Heart left ventricle (tissue), 16 donors: ENCODE results near the gene GOLGA6L10. TPM values are rescaled to one million over a fixed set of nuclear protein-coding genes. Genes with fewer than 3 reads are reported as not detected.
A peak's percentile ranks its signal among the peaks of the same experiment; 100 is the strongest.
"Not testable (repeated sequence)": the region's sequence is repeated elsewhere in the genome, so short reads cannot be mapped to it uniquely, and the experiment has no call there.

ENCODE experiments used
- ATAC-seq, 4 donors: fragments of 200-7000 bp; cut with Tn5 transposase; one replicate each; pipeline ENCODE4 v1.9.1; 2020 to 2022; ENCODE audit warnings: moderate library complexity in 4 of 4, mild to moderate bottlenecking in 3 of 4, moderate number of reproducible peaks in 1 of 4
- DNase-seq, 5 donors: peaks; one replicate each; pipeline ENCODE4 v3.0.0-alpha.2; 2020
- H3K27ac ChIP-seq, 12 donors: fragments of 200-600 bp; sonication (generic) in 4 of 12; one replicate each; pipeline versions ENCODE4 v1.5.0 to v1.8.0; 2016 to 2022; ENCODE audit warnings: mild to moderate bottlenecking in 2 of 12
- H3K27me3 ChIP-seq, 9 donors: fragments of 200-600 bp; sonication (generic) in 2 of 9; one replicate each; pipeline versions ENCODE4 v1.5.1 to v1.8.0; 2016 to 2022; ENCODE audit warnings: mild to moderate bottlenecking in 3 of 9
- H3K36me3 ChIP-seq, 9 donors: fragments of 200-600 bp; sonication (generic) in 2 of 9; one replicate each; pipeline versions ENCODE4 v1.5.0 to v1.8.0; 2018 to 2022; ENCODE audit warnings: mild to moderate bottlenecking in 2 of 9
- H3K4me1 ChIP-seq, 12 donors: fragments of 200-600 bp; sonication (generic) in 4 of 12; one replicate each; pipeline versions ENCODE4 v1.5.0 to v1.8.0; 2016 to 2022; ENCODE audit warnings: mild to moderate bottlenecking in 3 of 12
- H3K4me3 ChIP-seq, 12 donors: fragments of 200-600 bp; sonication (generic) in 4 of 12; one replicate each; pipeline versions ENCODE4 v1.5.0 to v1.8.0; 2017 to 2022; ENCODE audit warnings: mild to moderate bottlenecking in 9 of 12, moderate library complexity in 4 of 12
- H3K9me3 ChIP-seq, 12 donors: fragments of 200-600 bp; sonication (generic) in 4 of 12; one replicate each; pipeline versions ENCODE4 v1.5.0 to v1.8.0; 2016 to 2022; ENCODE audit warnings: mild to moderate bottlenecking in 1 of 12
- WGBS, 4 donors: extraction: QIAGEN DNeasy Blood & Tissue Kit in 2 of 4; methylation state at CpG; one replicate each; pipeline versions ENCODE4 v1.1.5 to v1.1.7; 2013 to 2018; 5-methylcytosine and 5-hydroxymethylcytosine counted together
- intact Hi-C, 10 donors: fragments of 100-400 bp; cut with DNase I; formaldehyde crosslinking; loops; one replicate each; pipeline versions ENCODE4 v1.11.1 to v1.14.2; 2022
- polyA plus RNA-seq, 2 donors: library from polyadenylated mRNA; stranded (reverse); fragments of 200-250 nt; gene quantifications; one replicate each; pipeline ENCODE4 v1.2.3, GENCODE V29; 2013
- total RNA-seq, 9 donors: library from RNA; depleted of rRNA in 2 of 9; stranded (reverse); fragments of >200 nt in 2 of 9; fragmentation: NEBNext Ultra II Directional in 3 of 9; extraction: Animal tissue kit (Norgen Biotek cat#: 25700) in 3 of 9; gene quantifications; one replicate each; pipeline versions ENCODE4 v1.1.0 to v1.2.4, GENCODE V29; 2016 to 2023
- donor health status: ischemic (EF 13 %, LVEDD 7.1; RV severe dilation, severe dysfunction).
- donor health status: healthy with polysubstance abuse.
- donor health status: DM: no; HTN: yes; CAD: no.
- donor health status: DM: no; HTN: no; CAD: no.
- donor health status: ischemic (EF 25% LVEDD 6.9; RV normal size, moderate dysfunction).
- donor health status: ischemic (EF 25% LVEDD 5.7; RV mildly dilated, moderate dysfunction).
- donor health status: healthy.
- donor health status: DM: yes; HTN: yes; CAD: no.
- donor health status: ischemic (EF 35%, LVEDD 5.7; RV mildly dilated, moderate dysfunction).
- donor health status: nonischemic (EF 11% LVEDD 7.7; RV severe dilation, severe dysfunction).
- donor health status: DM: yes; HTN: yes; CAD: no.
- donor health status: PGD.
- donor health status: ischemic (EF 29% LVEDD 5.4; RV normal size, mild dysfunction).
- donor health status: nonischemic (EF 23%, LVEDD 6.1; RV moderate dilation, normal function).

Gene GOLGA6L10
- total and polyA plus RNA-seq, 11 donors, result 0.10 to 1.3 (median 0.44) TPM

DNA sequence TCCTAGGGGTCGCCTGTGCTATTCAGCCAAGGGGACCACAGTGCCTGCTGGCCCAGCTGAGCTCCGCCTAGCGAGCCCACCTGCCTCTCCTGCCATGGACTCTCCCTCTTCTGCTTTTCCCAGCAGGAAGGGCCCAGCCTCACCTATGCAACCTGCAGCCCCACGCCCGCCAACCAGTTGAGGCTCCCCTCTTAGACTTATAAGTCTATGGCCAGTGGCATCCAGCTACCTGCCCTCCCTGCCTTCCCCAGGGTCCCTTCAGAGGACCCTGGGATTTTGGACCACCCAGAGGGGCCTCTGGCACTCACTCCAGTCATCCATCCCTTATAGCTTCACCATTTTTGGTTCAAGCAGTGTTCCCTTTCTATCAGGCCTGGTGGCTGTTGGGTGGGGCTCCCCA lies 12.2 kb downstream of the GOLGA6L10 start:
- H3K36me3 ChIP-seq, DNase-seq, H3K27me3 ChIP-seq, H3K4me3 ChIP-seq, intact Hi-C loops, H3K9me3 ChIP-seq, H3K27ac ChIP-seq, ATAC-seq: not testable (repeated sequence)
- peaks cover 0 to 15% (median 0%) of the 10 kb centered on the region in 12 donors for H3K4me1 ChIP-seq
- 86 to 98% methylated on average over 3 of the region's 5 CpGs; no CpG with 5 or more reads in 2 of the 4 donors for WGBS, 4 donors

DNA sequence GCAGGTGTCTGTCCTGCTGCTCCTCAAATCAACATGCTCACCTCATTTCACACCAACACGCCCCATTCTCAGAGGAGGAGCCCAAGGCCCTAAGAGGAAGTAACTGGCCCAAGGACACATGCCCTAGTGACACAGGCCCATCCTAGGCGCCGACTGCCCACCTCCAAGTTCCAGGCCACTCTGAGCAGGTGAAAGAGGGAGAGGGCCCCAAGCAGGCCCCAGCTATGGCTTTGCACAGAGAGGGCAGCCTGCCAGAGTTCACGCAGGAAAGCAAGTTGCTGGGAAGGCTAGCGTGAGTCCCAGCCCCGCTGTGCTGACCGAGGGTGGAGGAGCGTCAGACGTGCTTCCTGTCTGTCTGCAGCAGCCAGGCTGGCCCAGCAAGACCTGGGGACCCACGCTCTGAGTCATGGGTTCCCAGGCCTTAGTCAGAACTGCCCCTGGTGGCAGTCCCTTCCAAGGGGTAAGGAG lies 13.1 kb downstream of the GOLGA6L10 start:
- H3K27ac ChIP-seq, H3K36me3 ChIP-seq, intact Hi-C loops, H3K4me3 ChIP-seq, H3K27me3 ChIP-seq, H3K9me3 ChIP-seq: not testable (repeated sequence)
- 42 to 97% (median 54%) methylated on average over 3 to 10 of the region's 10 CpGs for WGBS, 4 donors
- ATAC-seq, result peak in 1 of 4 donors; percentile 4
- H3K4me1 ChIP-seq, result peaks cover 0 to 15% (median 0%) of the 10 kb centered on the region in 12 donors
- DNase-seq, result peak in 1 of 5 donors; percentile 16

DNA sequence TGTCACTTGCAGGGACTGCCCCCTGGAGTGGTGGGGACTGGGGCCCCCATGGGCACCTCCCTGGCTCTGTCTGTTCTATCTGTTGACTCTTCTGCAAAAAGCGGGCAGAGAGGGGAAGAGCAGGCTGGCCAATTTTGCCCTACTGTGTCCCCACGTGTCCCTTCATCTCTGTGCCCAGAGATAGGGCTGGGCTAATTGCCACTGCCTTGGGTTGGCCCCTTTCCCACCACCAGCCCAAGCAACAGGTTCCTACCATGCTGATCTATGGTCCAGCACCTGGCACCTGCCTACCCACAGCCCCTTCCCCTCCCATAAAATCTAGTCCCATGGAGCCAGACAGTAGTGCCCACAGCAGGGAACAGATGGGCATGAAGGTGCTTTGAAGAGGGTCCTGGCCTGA lies 14.3 kb downstream of the GOLGA6L10 start:
- peak overlapping the region in 2 of 12 donors; percentile 38 to 57 for H3K27ac ChIP-seq

DNA sequence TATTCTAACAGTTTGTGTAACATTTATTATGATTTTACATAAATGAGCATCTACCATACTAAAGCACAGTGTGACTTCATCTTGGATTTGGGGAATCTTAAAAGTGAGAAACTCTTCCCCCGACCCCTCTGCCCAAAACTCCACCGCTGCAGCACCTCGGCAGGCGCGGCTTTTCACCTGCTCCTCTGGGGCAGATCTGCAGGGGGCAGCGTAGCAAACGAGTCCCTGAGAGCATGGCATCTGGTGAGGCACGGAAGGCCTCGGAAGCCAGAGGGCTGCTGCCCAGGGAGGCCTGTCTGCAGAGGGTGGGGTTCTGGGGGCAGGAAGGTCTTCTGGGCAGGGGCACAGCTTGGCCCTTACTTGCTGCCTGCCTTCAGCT lies 14.7 kb downstream of the GOLGA6L10 start:
- ATAC-seq, intact Hi-C loops, H3K36me3 ChIP-seq, H3K27me3 ChIP-seq, H3K9me3 ChIP-seq, H3K4me3 ChIP-seq: not testable (repeated sequence)
- H3K27ac ChIP-seq, result peak overlapping the region in 2 of 12 donors; percentile 38 to 57
- WGBS, 4 donors, result 79 to 85% methylated on average over 7 of the region's 9 CpGs; no CpG with 5 or more reads in 2 of the 4 donors
- peak in 1 of 5 donors; percentile 24 for DNase-seq
- peaks cover 0 to 15% (median 0%) of the 10 kb centered on the region in 12 donors for H3K4me1 ChIP-seq

More for the DNA sequence above, 14.3 kb downstream of the GOLGA6L10 start:
- H3K36me3 ChIP-seq, H3K27me3 ChIP-seq, H3K4me3 ChIP-seq, H3K9me3 ChIP-seq, intact Hi-C loops: not testable (repeated sequence)
- DNase-seq (peak in 2 of 5 donors; percentile 45 to 65), ATAC-seq (peak in 3 of 4 donors; percentile 9 to 32 (median 25))
- 44 to 77% (median 66%) methylated on average over 2 of the region's 2 CpGs for WGBS, 4 donors
- H3K4me1 ChIP-seq, result peaks cover 0 to 15% (median 0%) of the 10 kb centered on the region in 12 donors

DNA sequence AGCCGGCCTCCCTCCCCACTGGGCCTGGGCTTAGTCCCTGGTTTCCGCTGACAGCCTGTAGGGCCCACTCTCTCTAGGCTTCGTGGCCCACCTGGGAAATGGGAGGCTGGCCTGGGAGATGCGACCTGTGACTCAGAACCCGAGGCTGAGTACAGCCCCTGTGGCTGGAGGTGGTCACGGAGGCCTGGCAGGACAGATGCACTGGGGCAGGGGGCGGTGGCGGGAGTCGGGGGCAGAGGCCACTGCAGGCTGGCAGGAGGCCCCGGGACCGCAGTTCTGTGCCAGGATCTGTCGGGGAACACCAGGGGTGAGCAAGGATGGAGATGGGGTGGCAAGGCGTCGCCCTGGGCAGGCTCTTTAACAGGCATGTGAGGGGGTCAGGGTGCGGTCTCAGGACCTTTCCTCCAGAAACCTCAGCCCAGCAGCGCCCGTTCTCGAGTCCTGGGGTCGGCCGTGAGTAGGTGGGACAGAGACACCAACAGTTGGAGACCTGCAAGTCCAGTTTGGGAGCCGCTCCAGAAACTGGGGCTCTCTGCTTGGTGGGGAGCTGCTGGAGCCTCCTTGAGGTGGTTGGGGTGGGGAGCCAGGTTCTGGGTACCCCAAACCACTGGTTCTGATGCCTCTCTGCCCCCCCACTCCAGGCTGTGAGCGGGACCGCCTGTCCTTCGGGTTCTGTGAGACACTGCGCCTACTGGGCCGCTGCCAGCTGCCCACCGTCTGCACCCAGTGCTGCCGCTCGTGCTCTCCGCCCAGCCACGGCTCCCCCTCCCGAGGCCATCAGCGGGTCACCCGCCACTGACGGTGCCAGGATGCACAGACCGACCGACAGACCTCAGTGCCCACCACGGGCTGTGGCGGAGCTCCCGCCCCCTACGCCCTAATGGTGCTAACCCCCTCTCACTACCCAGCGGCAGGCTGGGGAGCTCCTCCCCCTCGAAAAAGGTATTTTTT lies 15.4 kb downstream of the GOLGA6L10 start:
- H3K36me3 ChIP-seq, H3K27me3 ChIP-seq, H3K9me3 ChIP-seq, intact Hi-C loops, ATAC-seq, H3K4me3 ChIP-seq: not testable (repeated sequence)
- WGBS, 4 donors, result 56 to 80% (median 70%) methylated on average over 3 to 40 of the region's 43 CpGs
- peak in 2 of 5 donors; percentile 19 to 49 for DNase-seq
- peak overlapping the region in 7 of 12 donors; percentile 29 to 71 (median 60) for H3K27ac ChIP-seq
- H3K4me1 ChIP-seq, result peaks cover 0 to 15% (median 0%) of the 10 kb centered on the region in 12 donors

GRCh38 chr15:82332711-82333602 lies 16.3 kb downstream of the GOLGA6L10 start:
- Histone ChIP-seq H3K27ac (peak overlapping the region in 8 of 12 donors; percentile 29 to 62 (median 37)), H3K4me1 (peaks cover 0 to 15% (median 0%) of the 10 kb centered on the region in 12 donors)
- intact Hi-C loops, H3K9me3 ChIP-seq, H3K36me3 ChIP-seq, H3K4me3 ChIP-seq, H3K27me3 ChIP-seq: not testable (repeated sequence)
- 17 to 33% (median 28%) methylated on average over 2 to 12 of the region's 13 CpGs for WGBS, 4 donors
- DNase-seq, result peak; percentile 78 to 95 (median 84)
- ATAC-seq, result peak; percentile 94 to 95 (median 95)

DNA sequence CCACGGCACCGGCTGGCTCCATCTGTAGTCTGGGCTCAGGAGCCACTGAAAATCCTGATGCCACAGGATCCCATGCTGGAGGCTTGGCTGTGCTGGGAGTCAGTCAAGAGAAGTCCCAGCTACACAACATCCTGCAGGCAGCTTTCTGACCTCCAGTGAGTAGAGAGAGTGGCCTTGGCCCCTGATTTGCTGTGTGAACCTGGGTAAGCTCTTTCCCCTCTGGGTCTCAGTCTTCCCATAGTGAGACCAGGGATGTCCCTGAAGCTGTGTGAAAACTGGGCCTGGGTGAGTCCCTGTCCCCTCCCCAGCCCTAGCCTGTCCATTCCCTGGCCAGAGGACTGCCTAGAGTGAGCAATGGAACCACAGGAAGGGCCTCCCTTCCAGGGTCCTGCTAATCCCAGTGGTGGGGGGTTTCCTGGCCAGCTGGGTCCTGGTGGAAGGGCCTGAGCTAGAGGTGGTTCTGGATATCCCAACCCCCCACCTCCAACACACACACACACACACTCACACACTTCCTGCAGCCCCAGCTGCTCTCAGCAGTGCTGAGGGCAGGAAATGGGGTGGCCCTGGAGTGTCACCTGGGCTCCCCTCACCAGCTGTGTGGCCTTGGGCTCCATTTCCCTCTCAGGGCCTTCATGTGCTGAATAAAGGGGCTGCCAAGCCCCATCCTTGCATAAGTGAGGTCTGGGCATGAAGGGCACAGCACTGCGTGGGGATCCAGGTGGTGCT lies 17.5 kb downstream of the GOLGA6L10 start:
- H3K27me3 ChIP-seq, H3K27ac ChIP-seq, H3K4me3 ChIP-seq, H3K36me3 ChIP-seq, ATAC-seq, H3K9me3 ChIP-seq, DNase-seq, intact Hi-C loops: not testable (repeated sequence)
- peaks cover 0 to 15% (median 0%) of the 10 kb centered on the region in 12 donors for H3K4me1 ChIP-seq
- WGBS, 4 donors, result 17 to 93% (median 82%) methylated on average over 1 to 3 of the region's 3 CpGs; no CpG with 5 or more reads in 1 of the 4 donors

DNA sequence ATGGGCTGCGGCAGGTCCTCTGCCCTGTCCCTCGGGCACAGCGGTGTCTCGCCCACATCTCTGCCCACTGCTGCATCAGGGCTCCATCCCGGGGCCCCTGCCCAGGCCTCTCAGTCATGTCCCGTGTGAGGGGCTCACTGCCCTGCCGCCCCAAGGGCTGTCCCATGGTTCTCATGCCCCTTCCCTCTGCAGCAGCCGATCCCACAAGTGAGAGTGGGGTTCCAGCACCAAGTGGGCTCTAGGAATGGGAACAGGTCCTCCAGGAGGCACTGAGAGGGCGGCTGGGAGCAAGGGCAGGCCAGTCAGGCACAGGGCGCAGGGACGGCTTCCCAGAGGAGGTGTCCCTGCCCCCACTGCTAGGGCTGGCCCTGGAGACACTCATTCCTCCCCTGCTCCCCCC lies 18.4 kb downstream of the GOLGA6L10 start:
- H3K36me3 ChIP-seq, ATAC-seq, H3K27me3 ChIP-seq, DNase-seq, intact Hi-C loops, H3K4me3 ChIP-seq, H3K9me3 ChIP-seq, H3K27ac ChIP-seq: not testable (repeated sequence)
- peaks cover 0 to 15% (median 0%) of the 10 kb centered on the region in 12 donors for H3K4me1 ChIP-seq
- WGBS, 4 donors, result 97 to 100% (median 100%) methylated on average over 2 to 7 of the region's 11 CpGs

GRCh38 chr15:82329039-82329438 lies 20.2 kb downstream of the GOLGA6L10 start:
- H3K9me3 ChIP-seq, H3K36me3 ChIP-seq, intact Hi-C loops, H3K27ac ChIP-seq, H3K27me3 ChIP-seq, H3K4me3 ChIP-seq, DNase-seq: not testable (repeated sequence)
- peaks cover 0 to 14% (median 0%) of the 10 kb centered on the region in 12 donors for H3K4me1 ChIP-seq
- ATAC-seq, result peak in 1 of 4 donors; percentile 33
- WGBS, 4 donors, result 63 to 69% methylated on average over 6 to 7 of the region's 13 CpGs; no CpG with 5 or more reads in 2 of the 4 donors
